Measurements from ENCODE around the gene ZSWIM3.
"Not testable (repeated sequence)": the region's sequence is repeated elsewhere in the genome, so short reads cannot be mapped to it uniquely, and the experiment has no call there.

Gene ZSWIM3

DNA sequence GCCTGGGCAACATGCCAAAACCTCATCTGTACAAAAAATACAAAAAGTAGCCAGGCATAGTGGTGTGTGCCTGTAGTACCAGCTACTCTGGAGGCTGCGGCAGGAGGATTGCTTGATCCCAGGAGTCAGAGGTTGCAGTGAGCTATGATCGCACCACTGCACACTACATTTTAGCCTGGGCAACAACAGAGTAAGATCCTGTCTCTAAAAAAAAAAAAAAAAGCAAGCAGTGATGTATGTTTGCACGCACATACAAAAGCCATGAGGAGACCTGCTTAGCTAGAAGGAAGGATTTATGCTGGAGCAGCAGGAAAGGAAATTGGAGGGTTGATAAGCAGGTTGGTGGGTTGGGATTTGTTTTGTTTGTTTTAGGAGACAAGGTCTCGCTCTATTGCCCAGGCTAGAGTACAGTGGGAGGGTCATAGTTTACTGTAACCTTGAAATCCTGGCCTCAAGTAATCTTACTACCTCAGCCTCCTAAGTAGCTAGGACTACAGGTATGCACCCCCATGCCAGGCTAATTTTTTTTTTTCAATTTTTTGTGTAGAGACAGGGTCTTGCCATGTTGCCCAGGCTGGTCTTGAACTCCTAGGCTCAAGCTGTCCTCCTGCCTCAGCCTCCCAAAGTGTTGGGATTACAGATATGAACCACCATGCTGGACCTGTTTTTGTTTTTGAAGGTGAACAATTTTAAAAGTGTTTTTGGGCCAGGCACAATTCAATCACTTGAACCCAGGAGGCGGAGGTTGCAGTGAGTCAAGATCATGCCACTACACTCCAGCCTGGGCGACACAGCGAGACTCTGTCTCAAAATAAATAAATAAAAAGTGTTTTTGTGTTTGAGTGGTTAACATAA, 4.0 kb downstream of the ZSWIM3 start:
- DNase-seq (ENCODE audit: low read depth): no peak

DNA sequence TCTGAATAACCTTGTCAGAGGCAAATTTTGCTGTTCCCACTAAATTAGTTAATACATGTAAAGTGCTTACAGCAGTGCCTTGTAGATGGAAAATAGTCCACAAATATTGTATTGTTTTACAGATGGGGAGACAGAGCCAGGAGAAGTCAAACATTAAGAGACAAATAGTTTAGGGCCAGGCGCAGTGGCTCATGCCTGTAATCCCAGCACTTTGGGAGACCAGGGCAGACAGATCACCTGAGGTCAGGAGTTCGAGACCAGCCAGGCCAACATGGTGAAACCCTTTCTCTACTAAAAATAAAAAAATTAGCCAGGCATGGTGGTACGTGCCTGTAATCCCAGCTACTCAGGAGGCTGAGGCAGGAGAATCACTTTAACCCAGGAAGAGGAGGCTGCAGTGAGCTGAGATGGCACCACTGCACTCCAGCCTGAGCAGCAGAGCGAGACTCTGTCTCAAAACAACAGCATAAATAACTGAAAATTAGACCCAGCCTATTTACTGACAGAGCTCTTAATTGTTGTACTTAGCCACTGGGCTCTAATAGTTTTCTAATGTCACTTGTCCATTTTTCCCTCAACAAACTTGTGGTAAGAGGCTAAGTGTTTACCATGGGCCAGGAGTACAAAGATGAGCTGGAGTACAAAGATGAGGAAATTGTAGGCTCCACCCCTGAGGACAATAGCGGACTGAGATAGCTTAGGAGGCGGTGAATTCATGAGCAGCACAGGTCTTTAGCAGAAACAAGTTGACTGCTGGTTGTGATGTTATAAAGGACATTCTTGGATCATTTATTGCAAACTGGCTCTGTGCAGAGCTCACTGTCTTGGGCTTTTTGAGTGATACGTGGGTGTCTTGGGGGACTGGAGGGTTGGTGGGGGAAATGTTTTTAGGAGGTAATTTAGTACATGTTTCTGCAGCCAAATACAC, 6.4 kb downstream of the ZSWIM3 start:
- no peak for DNase-seq (ENCODE audit: low read depth)

DNA sequence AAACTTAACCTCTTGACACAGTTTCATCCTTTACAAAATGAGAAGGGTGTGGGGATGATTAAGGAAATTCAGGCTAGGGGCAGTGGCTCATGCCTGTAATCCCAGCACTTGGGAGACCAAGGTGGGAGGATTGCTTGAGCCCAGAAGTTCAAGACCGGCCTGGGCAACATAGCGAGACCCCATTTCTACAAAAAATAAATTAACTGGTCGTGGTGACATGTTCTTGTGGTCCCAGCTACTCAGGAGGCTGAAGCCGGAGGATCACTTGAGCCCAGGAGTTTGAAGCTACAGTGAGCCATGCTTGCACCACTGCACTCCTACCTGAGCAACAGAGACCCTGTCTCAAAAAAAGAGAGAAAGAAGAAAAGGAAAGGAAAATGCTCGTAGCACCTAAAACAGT, 9.0 kb downstream of the ZSWIM3 start:
- no peak for DNase-seq (ENCODE audit: low read depth)

DNA sequence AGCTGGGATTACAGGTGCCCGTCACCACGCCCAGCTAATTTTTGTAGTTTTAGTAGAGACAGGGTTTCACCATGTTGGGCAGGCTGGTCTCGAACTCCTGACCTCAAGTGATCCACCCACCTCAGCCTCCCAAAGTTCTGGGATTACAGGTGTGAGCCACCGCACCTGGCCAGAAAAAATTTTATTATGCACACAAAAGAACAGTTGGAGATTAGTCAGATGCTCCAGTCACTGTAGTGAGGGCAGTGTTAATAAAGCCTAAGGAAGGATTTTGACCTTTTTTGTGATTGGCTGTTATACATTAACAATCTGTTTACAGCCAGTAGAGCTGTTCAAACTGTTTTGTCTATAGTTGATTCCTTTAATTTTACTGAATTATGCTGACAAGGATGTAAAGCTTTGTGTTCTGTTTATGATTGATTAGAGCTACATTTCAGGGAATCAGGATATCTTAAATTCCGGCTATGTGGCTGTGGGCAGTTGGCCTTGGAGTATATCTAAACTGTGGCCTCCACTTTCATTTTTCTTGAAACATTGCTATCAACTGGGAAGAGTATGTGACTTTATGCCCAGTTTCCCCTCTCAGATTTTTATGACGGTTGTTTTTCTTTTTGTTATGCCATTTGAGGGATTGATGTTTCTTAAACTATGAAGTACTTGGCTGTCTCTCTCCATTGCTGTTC, 9.9 kb downstream of the ZSWIM3 start:
- DNase-seq (ENCODE audit: low read depth): no peak

DNA sequence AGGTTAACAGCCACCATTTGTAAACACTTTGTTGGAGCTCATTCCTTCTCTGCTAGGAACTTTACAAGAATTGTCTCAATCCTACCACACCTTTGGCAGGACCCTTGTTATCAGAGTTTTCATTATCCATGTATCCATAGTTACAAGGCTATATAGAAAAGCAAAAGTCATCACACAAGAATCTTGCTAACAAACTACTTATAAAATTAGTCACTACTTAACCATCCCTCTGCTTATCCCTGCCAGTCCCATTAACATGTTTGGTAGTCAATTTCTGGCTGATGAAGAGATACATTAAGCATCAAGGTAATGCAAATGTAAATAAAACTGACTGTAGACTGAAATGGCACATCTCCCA, 10.4 kb downstream of the ZSWIM3 start:
- no peak for DNase-seq (ENCODE audit: low read depth)

DNA sequence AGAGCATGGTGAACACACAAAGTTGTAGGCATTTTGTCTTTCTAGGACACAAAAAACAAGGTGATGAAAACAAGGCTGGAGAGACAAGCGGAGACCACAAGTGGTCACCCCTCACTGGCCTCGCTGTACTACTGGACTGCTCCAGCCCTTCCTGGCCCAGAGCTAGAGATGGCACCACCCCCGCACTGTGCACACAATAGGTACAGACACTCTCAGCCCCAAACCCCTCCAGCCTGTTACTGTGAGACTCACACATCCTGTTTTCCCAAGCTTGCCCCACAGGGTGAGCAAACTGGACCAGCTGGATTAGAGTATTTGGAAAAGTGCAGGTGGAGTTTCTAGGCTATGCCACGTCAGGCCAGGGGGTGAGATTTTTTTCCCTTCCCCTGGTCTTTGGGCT, 15.2 kb downstream of the ZSWIM3 start:
- DNase-seq (ENCODE audit: low read depth): no peak

DNA sequence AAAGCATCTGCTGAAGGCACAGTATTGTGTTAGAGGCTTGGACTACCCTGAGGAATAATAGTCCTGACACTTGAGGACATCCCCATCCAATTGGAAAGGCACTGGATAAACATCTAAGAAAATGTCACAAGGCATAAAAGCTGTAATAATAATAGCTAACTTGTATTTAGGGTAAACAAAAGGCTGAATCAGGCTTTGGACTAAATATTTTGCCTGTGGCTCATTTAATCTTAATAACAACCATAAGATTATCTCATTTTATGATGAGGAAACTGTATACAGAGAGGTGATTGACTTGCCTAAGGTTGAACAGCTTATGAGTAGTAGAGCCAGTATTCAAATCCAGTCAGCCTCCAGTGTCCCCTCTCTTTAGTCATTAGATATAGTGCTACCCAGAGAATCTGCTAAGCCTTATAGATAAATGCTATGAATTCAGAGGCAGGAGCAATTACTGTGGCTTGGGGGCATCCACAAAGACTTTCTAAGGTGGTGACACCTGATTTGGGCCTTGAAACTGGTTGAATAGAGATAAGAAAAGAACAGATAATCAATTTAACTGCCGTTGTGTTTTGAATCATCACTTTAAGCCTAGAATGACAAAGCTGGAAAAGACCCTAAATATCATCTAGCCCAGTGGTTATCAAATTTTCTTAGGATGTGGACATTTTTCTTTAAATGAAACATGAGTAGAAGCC, 16.1 kb downstream of the ZSWIM3 start:
- no peak for DNase-seq (ENCODE audit: low read depth)

DNA sequence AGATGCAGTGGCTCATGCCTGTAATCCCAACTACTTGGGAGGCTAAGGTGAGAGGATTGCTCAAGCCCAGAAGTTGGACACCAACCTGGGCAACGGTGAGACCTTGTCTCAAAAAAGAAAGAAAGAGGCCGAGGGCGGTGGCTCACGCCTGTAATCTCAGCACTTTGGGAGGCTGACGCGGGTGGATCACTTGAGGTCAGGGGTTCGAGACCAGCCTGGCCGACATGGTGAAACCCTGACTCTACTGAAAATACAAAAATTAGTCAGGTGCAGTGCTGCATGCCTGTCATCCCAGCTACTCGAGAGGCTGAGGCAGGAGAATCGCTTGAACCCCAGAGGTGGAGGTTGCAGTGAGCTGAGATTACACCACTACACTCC, 16.7 kb downstream of the ZSWIM3 start:
- not testable (repeated sequence) for DNase-seq (ENCODE audit: low read depth)

DNA sequence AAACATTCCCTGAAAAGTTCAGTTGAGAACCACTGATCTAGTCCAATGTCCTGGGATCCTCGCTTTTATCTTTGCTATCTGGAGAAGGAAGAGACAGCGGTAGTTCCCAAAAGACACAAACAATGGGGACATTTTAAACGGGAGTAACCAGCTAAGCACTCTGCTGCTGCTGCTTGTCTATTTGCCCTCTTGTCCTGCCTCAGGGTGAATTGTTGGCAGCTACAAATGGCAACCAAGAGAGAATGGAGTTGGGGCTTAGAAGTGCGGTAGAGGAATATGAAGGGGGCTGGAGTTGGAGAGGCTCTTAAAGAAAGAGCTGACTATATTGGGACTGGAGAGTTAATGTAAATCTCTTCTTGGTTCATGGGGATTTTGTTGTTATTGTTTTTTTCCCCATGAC, 17.2 kb downstream of the ZSWIM3 start:
- DNase-seq (ENCODE audit: low read depth): no peak

DNA sequence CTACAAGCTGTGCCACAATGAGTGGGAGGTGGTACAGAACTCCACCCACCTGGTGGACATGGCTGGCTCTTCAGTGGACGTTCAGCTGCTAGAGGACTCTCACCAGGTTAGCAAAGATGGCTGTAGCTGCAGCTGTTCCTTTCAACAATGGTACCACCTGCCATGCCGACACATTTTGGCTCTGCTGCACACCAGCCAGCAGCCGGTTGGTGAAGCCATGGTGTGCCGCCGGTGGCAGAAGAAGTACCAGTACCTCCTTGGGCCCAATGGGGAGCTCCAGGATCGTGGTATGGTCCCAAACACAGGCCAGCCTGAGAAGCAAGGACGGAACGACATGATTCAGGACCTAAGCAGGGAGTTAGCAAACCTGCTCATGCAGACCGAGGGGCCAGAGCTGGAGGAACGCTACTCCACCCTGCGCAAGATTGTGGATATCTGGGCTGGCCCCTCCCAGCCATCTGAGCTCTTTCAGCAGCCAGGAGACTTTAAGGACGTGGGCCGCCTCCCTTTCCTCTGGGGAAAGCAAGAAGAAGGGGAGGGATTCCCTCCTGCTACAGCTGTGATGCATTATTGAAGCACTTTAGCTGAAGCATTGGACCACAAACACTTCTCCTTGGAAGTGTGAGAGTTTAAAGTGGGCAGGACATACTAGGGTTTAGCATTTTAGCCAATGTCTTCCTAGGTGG, 20.8 kb downstream of the ZSWIM3 start:
- no peak for DNase-seq (ENCODE audit: low read depth)

DNA sequence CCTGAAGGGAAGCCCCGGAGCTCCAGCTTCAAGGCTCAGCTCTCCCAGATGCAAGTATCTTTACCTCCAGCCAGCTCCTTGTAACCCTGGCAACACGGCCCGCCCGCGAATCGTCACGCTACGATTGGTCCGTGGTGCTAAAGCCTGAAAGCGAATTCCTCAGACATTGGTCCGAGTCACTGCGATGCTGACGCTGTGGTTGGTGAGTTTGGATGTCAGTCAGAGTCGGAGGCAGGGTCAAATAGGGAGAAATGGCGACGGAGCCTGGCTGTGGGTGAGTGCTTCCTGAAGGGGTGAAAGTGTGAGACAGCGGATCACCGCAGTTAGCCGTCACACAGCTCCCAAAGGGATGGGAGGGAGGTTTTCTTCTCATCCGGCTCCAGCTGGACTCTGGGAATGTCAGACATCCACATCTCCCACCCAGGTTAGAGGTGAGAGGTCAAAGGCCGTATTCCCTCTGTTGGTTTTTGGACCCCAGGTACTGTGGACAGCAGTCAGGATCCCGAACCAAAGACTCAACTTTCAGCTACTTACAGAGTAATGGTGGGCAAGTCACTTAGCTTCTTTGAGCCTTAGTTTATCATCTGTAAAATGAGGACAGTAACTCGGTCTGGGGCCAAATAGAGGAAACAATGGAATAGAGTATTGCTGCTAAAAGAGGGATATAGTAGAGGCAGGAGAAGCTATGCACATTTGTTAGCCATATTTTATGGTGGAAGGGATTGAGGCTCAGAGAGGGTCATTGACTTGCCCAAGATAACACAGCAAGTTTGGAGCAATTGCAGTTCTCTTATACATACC, 23.8 kb downstream of the ZSWIM3 start, which contains the start of gene ZSWIM1:
ZSWIM1 (plus strand) TSS at position 240 of the 801 bp plus-strand sequence. CDS start 1,366 bp downstream, outside the sequence.
- DNase-seq (ENCODE audit: low read depth): peak; percentile 96

DNA sequence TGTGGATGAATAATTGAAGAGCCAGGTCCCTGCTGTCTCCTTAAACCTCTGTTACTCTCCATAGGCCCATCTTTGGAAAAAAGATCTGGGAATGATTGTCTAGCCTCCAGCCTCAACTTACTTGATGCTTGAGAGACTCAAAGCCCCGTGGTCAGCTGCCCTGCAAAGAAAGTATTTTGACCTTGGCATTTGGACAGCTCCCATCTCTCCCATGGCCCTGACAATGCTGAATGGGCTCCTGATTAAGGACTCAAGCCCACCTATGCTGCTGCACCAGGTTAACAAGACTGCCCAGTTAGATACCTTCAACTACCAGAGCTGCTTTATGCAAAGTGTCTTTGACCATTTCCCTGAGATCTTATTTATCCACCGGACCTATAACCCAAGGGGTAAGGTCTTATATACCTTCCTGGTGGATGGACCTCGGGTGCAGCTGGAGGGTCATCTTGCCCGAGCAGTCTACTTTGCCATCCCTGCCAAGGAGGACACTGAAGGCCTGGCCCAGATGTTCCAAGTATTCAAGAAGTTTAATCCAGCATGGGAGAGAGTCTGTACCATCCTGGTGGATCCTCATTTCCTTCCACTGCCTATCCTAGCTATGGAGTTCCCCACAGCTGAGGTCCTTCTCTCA, 25.2 kb downstream of the ZSWIM3 start:
- no peak for DNase-seq (ENCODE audit: low read depth)

DNA sequence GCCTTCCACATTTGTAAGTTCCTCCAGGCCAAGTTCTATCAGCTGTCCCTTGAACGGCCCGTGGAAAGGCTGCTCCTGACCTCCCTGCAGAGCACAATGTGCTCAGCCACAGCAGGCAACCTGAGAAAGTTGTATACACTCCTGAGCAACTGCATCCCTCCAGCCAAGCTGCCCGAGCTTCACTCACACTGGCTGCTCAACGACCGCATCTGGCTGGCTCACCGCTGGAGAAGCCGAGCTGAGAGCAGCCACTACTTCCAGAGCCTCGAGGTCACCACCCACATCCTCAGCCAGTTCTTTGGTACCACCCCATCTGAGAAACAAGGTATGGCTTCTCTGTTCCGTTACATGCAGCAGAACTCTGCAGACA, 25.7 kb downstream of the ZSWIM3 start:
- no peak for DNase-seq (ENCODE audit: low read depth)

DNA sequence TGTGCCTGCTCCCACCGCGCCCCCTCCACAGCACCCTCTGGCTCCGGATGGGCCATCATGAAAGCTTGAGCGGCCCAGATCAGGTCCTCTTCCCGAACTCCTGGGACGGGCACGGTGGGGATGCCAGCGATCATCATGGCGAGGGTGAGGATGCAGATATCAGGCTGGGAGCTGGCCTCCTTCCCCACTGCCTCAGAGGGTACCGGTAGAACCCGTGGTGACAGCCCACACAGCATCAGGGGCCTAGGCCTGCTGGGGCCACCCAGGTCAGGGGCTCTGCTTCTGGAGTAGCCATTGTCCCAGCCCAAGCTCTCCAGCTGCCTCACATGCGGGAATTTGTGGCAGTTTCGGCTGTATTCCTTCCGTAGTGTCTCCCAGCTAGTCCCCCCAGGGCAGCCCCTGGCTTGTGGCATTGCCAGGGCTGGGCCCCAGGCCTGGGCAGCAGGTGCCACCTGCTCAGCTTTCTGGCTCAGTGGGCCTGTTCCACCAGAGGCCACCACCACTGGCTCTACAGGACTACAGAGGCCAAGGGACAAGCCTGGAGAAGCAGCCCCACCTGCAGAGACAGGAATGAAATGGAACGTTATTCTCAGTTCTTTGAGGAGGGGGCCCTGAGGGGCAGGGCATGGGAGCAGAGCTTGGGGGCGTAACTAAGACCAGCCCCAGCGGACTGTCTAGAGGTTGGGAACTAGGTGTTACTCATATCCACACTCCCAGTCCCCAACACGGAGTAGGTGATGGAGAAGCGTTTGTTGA, 29.4 kb downstream of the ZSWIM3 start:
- no peak for DNase-seq (ENCODE audit: low read depth)

DNA sequence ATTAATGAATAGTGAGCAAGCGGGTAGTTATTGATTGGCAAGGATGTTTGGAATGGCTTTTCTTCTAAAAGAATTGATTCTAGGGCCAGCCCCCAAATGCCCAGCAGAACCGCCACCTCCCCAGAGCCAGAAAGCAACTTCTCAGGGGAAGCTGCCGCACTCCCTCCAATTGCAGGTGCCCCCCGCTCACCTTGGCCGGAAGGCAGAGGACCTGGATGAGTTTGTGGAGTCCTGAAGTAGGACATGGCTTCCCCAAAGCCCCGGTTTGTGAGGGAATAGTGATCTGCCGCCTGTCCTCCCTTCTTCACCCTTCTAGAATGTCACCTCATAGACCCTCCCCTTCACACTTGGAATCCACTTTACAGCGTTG, 29.9 kb downstream of the ZSWIM3 start, which contains the start of gene SPATA25:
SPATA25 (minus strand) TSS at position 277 of the 370 bp plus-strand sequence; CDS start at position 245, 32 bp downstream.
- no peak for DNase-seq (ENCODE audit: low read depth)

DNA sequence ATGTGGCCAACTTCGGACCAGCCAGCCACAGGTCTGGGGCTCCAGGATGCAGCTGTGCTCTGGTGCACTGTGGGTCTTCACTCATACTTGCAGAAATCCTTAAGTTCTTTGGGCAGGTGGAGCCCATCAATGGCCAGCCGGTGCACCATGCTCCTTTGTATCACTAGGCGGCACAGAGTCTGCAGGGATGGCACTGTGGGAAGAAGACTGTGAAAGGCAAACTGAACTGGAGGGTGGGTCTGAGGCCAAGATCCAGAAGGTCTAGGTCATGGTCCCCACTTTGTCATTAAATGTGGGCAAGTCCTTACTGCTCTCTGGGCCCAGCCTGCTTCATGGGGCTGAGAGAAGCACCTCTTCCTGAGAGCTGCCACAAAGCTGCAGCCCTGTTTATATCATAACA, 31.3 kb downstream of the ZSWIM3 start:
- no peak for DNase-seq (ENCODE audit: low read depth)

DNA sequence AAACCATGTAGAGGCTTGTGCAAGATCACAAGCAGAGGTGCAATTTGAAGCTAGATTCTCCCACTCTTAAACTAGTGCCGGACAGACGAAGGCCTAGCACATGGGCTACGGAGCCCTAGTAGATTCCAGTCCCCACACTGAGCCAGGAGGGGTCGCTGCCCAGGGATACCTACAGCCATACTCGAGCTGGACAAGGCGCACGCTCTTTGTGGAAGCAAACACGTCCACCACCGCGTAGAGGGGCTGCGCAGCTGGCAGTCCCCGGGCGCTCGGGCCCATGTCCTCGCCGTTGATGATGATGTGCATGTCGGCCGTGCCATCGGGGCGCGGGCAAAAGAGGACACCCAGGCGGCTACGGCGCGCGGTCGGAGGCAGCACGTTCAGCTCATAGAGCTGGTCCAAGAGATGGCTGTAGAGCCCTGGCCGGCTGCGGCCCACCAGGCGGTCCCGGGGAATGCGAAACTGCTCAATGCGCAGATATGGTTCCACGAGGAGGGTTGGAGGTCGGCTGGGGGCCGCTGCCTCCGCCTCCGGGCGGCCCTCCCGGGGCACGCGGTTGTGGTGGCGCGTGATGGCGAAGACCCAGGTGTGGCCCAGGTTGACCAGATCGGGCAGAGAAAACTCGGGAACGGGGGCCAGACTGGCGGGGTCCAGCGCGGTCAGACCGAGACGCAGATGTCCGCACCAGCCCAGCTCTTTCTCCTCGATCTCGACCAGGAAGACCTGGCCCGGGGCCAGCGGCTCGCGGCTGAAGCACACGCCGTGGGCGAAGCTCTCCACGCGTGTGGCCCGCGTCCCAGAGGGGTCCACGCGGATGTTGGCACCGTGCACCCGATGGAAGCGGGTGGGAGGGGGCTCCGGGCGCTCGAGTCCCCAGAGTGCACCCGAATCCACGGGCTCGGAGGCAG, 32.9 kb downstream of the ZSWIM3 start:
- DNase-seq (ENCODE audit: low read depth): peak; percentile 21

Data from activated T-helper 9 cell treated with anti-CD3 and anti-CD28 coated beads, Interleukin-2, amount 50 U/mL, for 16 hours (primary cell).